ENCODE results near the gene SPAG5. TPM values are rescaled to one million over a fixed set of nuclear protein-coding genes. Genes with fewer than 3 reads are reported as not detected.

SPAG5 gene
- total RNA-seq, 3 donors from 2014 or later: 3.3 to 5.8 (median 4.1) TPM

DNA sequence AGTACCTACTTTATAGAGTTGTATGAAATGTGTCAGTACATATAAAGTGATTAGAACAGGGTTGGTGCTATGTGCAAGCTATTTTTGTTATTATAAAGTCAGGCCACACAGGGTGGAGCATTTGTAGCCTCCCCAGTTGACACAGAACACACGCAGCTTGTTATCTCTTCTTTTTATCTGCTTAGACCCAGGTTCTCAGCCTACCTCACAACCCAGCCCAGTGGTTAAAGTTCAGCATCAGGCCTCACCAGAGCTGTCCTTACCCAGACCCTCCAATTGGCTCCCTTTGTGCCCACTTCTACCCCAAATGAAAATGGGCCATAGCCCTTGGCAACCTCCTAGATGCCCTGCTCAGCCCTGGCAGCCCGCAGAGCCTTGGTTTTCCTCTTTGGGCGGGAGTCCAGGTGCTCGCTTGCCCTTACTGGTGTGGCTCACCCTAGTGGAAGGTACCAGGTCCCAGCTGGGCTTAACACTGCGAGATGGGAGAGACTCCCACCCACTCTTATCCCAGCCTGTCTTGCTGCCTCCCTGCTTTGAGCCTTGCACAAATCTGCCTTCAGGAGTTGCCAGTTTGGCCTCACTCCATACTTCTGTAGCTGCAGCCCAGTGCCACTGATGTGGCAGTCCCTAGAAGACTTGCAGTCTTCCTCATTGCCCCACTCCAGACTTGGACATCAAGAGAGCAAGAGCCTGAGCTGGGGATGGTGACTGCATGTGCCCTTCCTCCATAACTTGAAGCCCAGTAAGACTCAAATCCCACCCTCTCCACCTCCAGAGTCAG lies 26.4 kb downstream of the SPAG5 start:
- H3K27ac ChIP-seq: peak overlapping the region in 1 of 2 donors; percentile 90
- intact Hi-C loops (cut with DNase I; ENCODE audit: low total_unique reads): no loop called here
- no peaks in the 10 kb centered on the region for H3K4me1 ChIP-seq

DNA sequence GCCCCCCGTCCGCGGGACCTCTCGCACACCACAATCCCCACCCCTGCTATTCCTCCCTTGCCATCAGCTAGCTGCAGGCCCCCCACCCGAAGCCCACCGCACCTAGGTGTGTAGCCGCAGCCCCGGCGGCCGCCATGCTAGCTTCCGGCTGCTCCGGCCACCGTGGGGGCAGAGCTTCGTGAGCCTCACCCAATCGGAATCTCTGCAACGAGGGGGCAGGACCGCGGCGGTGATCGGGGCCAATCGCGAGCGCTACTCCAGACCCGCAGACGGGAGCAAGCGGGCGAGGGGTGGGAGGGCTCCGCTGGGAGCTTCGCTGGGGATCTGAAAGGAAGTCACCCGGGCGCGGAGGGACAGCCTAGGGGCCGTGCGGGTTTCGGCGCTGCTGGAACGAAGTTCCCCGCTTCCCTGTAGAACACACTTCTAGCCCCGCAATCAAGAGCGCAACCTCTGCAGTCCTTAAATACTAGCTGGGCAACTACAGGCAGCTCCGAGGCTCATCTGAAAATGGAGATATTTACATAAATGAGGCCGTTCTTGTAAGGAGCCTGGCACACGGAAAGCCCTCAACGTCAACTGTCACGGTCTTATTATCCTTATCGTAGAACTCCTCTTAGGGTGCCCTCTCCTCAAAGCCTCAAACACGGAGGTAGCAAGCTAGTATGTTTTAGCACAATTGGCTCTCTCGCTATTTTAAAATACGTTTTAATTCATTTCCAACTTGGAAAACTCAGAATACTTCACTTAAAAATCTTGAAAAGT lies 27.3 kb downstream of the SPAG5 start, which contains the start of gene PIGS:
PIGS (minus strand) TSS at position 164 of the 762 bp plus-strand sequence; CDS start at position 136, 28 bp downstream.
- intact Hi-C loops (cut with DNase I; ENCODE audit: low total_unique reads): no loop called here
- H3K9me3 ChIP-seq: no peaks in the 10 kb centered on the region
- peak within 1 kb of the TSS; percentile 77 to 99 (median 94) for H3K4me3 ChIP-seq
- H3K27ac ChIP-seq: peak within 1 kb of the TSS; percentile 90 to 91
- H3K27me3 ChIP-seq: no peaks in the 10 kb centered on the region
- H3K4me1 ChIP-seq: no peaks in the 10 kb centered on the region
- peak; percentile 91 to 94 for DNase-seq (ENCODE audit: low spot score in 2 of 2)
- TF ChIP-seq POLR2AphosphoS5 (IDR thresholded peaks at IDR 0.05): peak; percentile 62 to 87 (median 66)
- peak; percentile 47 for TF ChIP-seq POLR2A (IDR thresholded peaks at IDR 0.05)
- TF ChIP-seq, protein P1, sequence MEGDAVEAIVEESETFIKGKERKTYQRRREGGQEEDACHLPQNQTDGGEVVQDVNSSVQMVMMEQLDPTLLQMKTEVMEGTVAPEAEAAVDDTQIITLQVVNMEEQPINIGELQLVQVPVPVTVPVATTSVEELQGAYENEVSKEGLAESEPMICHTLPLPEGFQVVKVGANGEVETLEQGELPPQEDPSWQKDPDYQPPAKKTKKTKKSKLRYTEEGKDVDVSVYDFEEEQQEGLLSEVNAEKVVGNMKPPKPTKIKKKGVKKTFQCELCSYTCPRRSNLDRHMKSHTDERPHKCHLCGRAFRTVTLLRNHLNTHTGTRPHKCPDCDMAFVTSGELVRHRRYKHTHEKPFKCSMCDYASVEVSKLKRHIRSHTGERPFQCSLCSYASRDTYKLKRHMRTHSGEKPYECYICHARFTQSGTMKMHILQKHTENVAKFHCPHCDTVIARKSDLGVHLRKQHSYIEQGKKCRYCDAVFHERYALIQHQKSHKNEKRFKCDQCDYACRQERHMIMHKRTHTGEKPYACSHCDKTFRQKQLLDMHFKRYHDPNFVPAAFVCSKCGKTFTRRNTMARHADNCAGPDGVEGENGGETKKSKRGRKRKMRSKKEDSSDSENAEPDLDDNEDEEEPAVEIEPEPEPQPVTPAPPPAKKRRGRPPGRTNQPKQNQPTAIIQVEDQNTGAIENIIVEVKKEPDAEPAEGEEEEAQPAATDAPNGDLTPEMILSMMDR (IDR thresholded peaks at IDR 0.05): no peak
- H3K36me3 ChIP-seq: no peaks in the 10 kb centered on the region

More for the DNA sequence above, 26.4 kb downstream of the SPAG5 start:
- no peaks in the 10 kb centered on the region for H3K9me3 ChIP-seq
- TF ChIP-seq POLR2A (IDR thresholded peaks at IDR 0.05) (no peak), POLR2AphosphoS5 (IDR thresholded peaks at IDR 0.05) (no peak)
- TF ChIP-seq, protein P1 (IDR thresholded peaks at IDR 0.05): no peak
- H3K4me3 ChIP-seq: peak overlapping the region; percentile 77 to 99 (median 94)
- DNase-seq (ENCODE audit: low spot score in 2 of 2): no peak
- H3K27me3 ChIP-seq: no peaks in the 10 kb centered on the region
- no peaks in the 10 kb centered on the region for H3K36me3 ChIP-seq

DNA sequence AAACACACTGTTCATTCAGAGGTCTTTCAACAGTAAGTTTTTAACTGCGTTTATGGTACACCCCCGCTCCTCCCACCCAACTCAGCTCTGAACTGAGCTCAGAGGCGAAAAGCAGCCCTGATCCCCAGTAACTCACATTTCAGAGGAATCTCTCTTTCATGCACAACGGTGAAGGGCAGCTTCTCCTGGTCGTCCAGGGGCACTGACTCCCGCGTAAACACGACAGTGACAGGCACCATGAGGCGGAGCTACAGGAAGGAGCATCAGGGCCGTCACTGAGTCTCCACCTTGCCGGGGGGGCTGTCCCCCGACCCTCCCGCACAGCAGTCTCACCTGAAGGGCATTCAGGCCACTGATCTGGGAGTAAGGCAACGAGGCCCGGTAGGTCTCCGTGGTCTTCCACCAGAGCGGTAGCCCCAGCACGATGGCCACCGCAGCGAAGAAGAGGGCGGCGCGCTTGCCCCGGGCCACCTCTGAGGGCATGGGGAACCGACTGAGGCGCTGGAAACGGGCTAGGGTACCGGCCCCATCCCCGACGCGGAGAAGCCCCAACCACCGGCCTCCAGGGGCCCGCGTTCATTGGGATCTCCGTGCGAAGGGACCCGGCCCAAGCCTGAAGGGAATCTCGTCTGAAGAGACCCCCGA lies 28.0 kb downstream of the SPAG5 start:
- Histone ChIP-seq H3K9me3 (no peaks in the 10 kb centered on the region), H3K4me3 (peak overlapping the region; percentile 77 to 99 (median 94)), H3K36me3 (no peaks in the 10 kb centered on the region), H3K27me3 (no peaks in the 10 kb centered on the region), H3K4me1 (no peaks in the 10 kb centered on the region), H3K27ac (peak overlapping the region; percentile 90 to 91)
- TF ChIP-seq POLR2AphosphoS5 (IDR thresholded peaks at IDR 0.05): no peak
- TF ChIP-seq, protein P1 (IDR thresholded peaks at IDR 0.05): no peak
- no peak for TF ChIP-seq POLR2A (IDR thresholded peaks at IDR 0.05)
- intact Hi-C loops (cut with DNase I; ENCODE audit: low total_unique reads): no loop called here
- peak in 1 of 2 donors; percentile 33 for DNase-seq (ENCODE audit: low spot score in 2 of 2)

DNA sequence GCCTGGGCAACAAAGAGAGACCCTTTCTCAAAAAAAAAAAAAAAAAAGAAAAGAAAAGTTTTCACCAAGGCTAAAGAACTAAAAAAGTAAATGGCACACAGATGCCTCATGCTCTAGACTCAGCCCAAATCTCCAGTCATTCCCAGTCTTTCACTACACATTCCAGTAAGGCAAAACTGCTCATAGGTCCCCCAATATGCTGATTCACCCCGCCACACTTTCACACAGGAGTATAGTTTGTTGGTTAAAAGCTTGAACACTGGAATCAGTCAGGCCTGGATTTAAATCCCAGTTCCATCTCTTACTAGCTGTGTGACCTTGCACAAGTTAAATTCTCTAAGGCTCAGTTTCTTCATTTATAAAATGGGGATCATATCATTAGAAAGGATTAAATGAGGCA lies 29.4 kb downstream of the SPAG5 start:
- TF ChIP-seq, protein P1 (IDR thresholded peaks at IDR 0.05): no peak
- no peak for TF ChIP-seq POLR2AphosphoS5 (IDR thresholded peaks at IDR 0.05)
- intact Hi-C loops (cut with DNase I; ENCODE audit: low total_unique reads): no loop called here
- no peaks in the 10 kb centered on the region for H3K9me3 ChIP-seq
- H3K4me1 ChIP-seq: no peaks in the 10 kb centered on the region
- no peak overlapping the region for H3K27ac ChIP-seq
- no peaks in the 10 kb centered on the region for H3K36me3 ChIP-seq
- no peak for DNase-seq (ENCODE audit: low spot score in 2 of 2)
- no peak overlapping the region for H3K4me3 ChIP-seq
- no peaks in the 10 kb centered on the region for H3K27me3 ChIP-seq
